ENCODE results near the gene VGLL1.

The VGLL1 gene

GRCh38 chrX:136542281-136542680 lies 10.3 kb downstream of the VGLL1 start:
- no peak for DNase-seq (ENCODE audit: low read depth)
- no peak for TF ChIP-seq CTCF (IDR thresholded peaks at IDR 0.05; ENCODE audit: low read depth, low read length, missing control alignments)
- in situ Hi-C loops (cut with HindIII; ENCODE audit: low sequenced_read_pairs) = no loop called here
- no peak overlapping the region for H3K4me3 ChIP-seq (ENCODE audit: low read depth, low read length)

GRCh38 chrX:136546371-136546781 lies 14.4 kb downstream of the VGLL1 start:
- in situ Hi-C loops (cut with HindIII; ENCODE audit: low sequenced_read_pairs) = no loop called here
- TF ChIP-seq CTCF (IDR thresholded peaks at IDR 0.05; ENCODE audit: low read depth, low read length, missing control alignments) = no peak
- no peak overlapping the region for H3K4me3 ChIP-seq (ENCODE audit: low read depth, low read length)
- DNase-seq (ENCODE audit: low read depth) = no peak

DNA sequence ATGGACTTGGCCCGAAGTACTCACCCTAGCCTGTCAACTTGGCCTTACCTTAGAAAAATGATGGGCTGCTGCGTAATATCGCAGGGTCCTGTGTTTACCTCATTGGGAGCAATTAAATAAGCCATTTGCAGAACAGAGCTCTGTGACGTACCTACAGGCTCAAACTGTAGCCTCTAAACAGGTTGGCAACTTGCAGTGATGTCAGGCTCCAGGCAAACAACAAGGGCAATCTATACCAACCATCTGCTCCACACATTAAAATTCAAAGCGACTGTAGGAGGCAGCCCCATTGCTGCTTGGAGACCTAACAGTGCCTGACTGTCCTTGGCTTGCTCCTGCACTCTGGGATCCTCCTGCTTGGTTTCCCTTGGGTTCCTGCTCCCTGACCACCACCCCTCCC lies 17.2 kb downstream of the VGLL1 start:
- in situ Hi-C loops (cut with HindIII; ENCODE audit: low sequenced_read_pairs) = no loop called here

GRCh38 chrX:136551410-136551809 lies 19.4 kb downstream of the VGLL1 start:
- DNase-seq (ENCODE audit: low read depth) = no peak
- in situ Hi-C loops (cut with HindIII; ENCODE audit: low sequenced_read_pairs) = no loop called here
- no peak overlapping the region for H3K4me3 ChIP-seq (ENCODE audit: low read depth, low read length)
- no peak for TF ChIP-seq CTCF (IDR thresholded peaks at IDR 0.05; ENCODE audit: low read depth, low read length, missing control alignments)

More for the DNA sequence above, 17.2 kb downstream of the VGLL1 start:
- TF ChIP-seq CTCF (IDR thresholded peaks at IDR 0.05; ENCODE audit: low read depth, low read length, missing control alignments) = no peak
- no peak for DNase-seq (ENCODE audit: low read depth)
- no peak overlapping the region for H3K4me3 ChIP-seq (ENCODE audit: low read depth, low read length)

GRCh38 chrX:136555694-136556093 lies 23.7 kb downstream of the VGLL1 start:
- TF ChIP-seq CTCF (IDR thresholded peaks at IDR 0.05; ENCODE audit: low read depth, low read length, missing control alignments) = no peak

GRCh38 chrX:136572030-136572429 lies 40.0 kb downstream of the VGLL1 start:
- DNase-seq (ENCODE audit: low read depth) = no peak
- no peak for TF ChIP-seq CTCF (IDR thresholded peaks at IDR 0.05; ENCODE audit: low read depth, low read length, missing control alignments)
- no peak overlapping the region for H3K4me3 ChIP-seq (ENCODE audit: low read depth, low read length)
- in situ Hi-C loops (cut with HindIII; ENCODE audit: low sequenced_read_pairs) = no loop called here

More at GRCh38 chrX:136555694-136556093, 23.7 kb downstream of the VGLL1 start:
- no peak for DNase-seq (ENCODE audit: low read depth)
- no peak overlapping the region for H3K4me3 ChIP-seq (ENCODE audit: low read depth, low read length)
- in situ Hi-C loops (cut with HindIII; ENCODE audit: low sequenced_read_pairs) = no loop called here

DNA sequence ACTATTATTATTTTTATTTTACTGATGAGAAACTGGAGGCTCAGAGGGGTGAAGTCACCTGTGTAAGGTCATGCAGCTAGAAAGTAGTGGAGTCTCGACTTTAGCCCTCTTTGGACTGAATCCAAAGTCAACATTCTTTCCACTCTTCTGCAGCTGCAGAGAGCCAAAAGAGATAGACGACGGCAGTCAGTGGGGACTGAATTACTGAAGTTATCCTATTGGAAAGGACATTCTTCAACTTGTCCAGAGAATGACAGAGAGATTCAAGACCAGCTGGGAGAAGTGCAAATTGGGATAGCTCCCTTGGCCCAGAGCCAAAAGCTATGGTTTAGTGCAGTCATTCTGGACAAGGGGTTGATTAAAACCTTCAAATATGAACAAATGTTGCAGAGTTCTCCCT lies 42.5 kb downstream of the VGLL1 start:
- DNase-seq (ENCODE audit: low read depth) = no peak
- no peak for TF ChIP-seq CTCF (IDR thresholded peaks at IDR 0.05; ENCODE audit: low read depth, low read length, missing control alignments)
- no peak overlapping the region for H3K4me3 ChIP-seq (ENCODE audit: low read depth, low read length)
- in situ Hi-C loops (cut with HindIII; ENCODE audit: low sequenced_read_pairs) = no loop called here

All from astrocyte of the cerebellum (primary cell).